Upper lobe of right lung (tissue), 1 donor: Measurements from ENCODE around the gene TMEM163. TPM values are rescaled to one million over a fixed set of nuclear protein-coding genes. Genes with fewer than 3 reads are reported as not detected.

Experiments used
- ATAC-seq: fragments of 200-7000 bp; cut with Tn5 transposase; one replicate; pipeline ENCODE4 v1.9.1; 2020; ENCODE audit warnings: mild to moderate bottlenecking, moderate library complexity
- DNase-seq: peaks from one replicate; pipeline ENCODE4 v3.0.0-alpha.2; 2020
- H3K27ac ChIP-seq: fragments of 200-600 bp; one replicate; pipeline ENCODE4 v1.8.0; 2022
- H3K27me3 ChIP-seq: fragments of 200-600 bp; one replicate; pipeline ENCODE4 v1.8.0; 2022; ENCODE audit warnings: mild to moderate bottlenecking
- H3K36me3 ChIP-seq: fragments of 200-600 bp; one replicate; pipeline ENCODE4 v1.8.0; 2022
- H3K4me1 ChIP-seq: fragments of 200-600 bp; one replicate; pipeline ENCODE4 v1.8.0; 2022
- H3K4me3 ChIP-seq: fragments of 200-600 bp; one replicate; pipeline ENCODE4 v1.8.0; 2022; ENCODE audit warnings: mild to moderate bottlenecking
- H3K9me3 ChIP-seq: fragments of 200-600 bp; one replicate; pipeline ENCODE4 v1.8.0; 2022
- intact Hi-C: fragments of 100-400 bp; cut with DNase I; formaldehyde crosslinking; loops from one replicate; pipeline ENCODE4 v1.11.0; 2022
- total RNA-seq: library from RNA; stranded (reverse); fragmentation: NEBNext Ultra II Directional; extraction: Animal tissue kit (Norgen Biotek cat#: 25700); gene quantifications from one replicate; pipeline ENCODE4 v1.2.1, GENCODE V29; 2021
- TF ChIP-seq, protein P1 (sequence below): fragments of 200-600 bp; IDR thresholded peaks from one replicate; pipeline ENCODE4 v1.8.0; 2022; ENCODE audit warnings: antibody characterized with exemption
- donor health status: DM: no; HTN: yes; CAD: no; lungs with severe emphysema.

TMEM163 gene
- total RNA-seq, 1 donor from 2014 or later, result 34.6 TPM

GRCh38 chr2:134449751-134450513 lies 268.9 kb downstream of the TMEM163 start:
- H3K27ac ChIP-seq, result no peak overlapping the region
- no peaks in the 10 kb centered on the region for H3K9me3 ChIP-seq
- H3K36me3 ChIP-seq, result no peaks in the 10 kb centered on the region
- no peak overlapping the region for H3K4me3 ChIP-seq
- TF ChIP-seq, protein P1, sequence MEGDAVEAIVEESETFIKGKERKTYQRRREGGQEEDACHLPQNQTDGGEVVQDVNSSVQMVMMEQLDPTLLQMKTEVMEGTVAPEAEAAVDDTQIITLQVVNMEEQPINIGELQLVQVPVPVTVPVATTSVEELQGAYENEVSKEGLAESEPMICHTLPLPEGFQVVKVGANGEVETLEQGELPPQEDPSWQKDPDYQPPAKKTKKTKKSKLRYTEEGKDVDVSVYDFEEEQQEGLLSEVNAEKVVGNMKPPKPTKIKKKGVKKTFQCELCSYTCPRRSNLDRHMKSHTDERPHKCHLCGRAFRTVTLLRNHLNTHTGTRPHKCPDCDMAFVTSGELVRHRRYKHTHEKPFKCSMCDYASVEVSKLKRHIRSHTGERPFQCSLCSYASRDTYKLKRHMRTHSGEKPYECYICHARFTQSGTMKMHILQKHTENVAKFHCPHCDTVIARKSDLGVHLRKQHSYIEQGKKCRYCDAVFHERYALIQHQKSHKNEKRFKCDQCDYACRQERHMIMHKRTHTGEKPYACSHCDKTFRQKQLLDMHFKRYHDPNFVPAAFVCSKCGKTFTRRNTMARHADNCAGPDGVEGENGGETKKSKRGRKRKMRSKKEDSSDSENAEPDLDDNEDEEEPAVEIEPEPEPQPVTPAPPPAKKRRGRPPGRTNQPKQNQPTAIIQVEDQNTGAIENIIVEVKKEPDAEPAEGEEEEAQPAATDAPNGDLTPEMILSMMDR, result no peak
- no peak for ATAC-seq
- intact Hi-C loops, result no loop called here
- H3K4me1 ChIP-seq, result no peaks in the 10 kb centered on the region
- no peaks in the 10 kb centered on the region for H3K27me3 ChIP-seq
- DNase-seq, result no peak

DNA sequence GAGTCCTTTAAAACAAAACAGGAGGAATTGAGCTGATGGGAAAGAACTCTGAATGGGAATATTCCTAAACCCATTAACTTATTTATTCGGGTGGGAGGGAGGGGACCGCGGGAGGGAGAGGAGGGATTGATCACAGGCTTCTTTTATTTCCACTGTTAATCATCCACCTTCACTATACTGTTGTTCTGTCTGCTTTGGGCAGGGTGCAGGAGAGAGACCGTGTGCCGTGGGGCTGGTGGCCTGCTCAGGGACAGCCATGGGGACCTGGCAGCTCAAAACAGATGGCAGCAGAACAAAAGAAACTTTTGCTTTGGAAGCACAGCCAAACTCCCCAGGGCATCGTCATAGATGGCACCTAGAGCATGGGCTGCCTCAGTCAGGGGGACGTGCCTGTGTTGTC lies 269.6 kb downstream of the TMEM163 start:
- DNase-seq, result no peak
- intact Hi-C loops, result no loop called here
- TF ChIP-seq, protein P1, result no peak

DNA sequence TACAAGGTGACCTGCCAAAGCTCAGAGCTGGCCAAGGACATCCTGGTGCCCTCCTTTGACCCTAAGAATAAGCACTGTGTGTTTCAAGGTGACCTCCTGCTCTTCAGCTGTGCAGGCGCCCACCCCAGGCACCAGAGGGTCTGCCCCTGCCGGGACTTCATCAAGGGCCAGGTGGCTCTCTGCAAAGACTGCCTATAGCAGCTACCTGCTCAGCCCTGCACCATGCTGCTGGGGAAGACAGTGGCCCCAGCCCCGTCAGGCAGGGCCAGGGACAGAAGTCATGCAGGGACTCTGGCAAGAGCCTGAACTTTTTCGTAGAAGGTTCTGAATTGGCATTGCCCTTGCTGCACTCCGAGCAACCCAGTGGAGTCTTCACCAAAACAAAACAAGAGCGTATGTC lies 270.1 kb downstream of the TMEM163 start:
- H3K4me1 ChIP-seq, result no peaks in the 10 kb centered on the region
- H3K36me3 ChIP-seq, result peaks cover 3% of the 10 kb centered on the region
- DNase-seq (no peak), ATAC-seq (no peak)
- intact Hi-C loops, result no loop called here
- H3K4me3 ChIP-seq, result no peak overlapping the region
- TF ChIP-seq, protein P1, result no peak
- H3K27me3 ChIP-seq, result no peaks in the 10 kb centered on the region
- no peak overlapping the region for H3K27ac ChIP-seq
- H3K9me3 ChIP-seq, result no peaks in the 10 kb centered on the region

More for the DNA sequence above, 269.6 kb downstream of the TMEM163 start:
- Histone ChIP-seq H3K4me3 (no peak overlapping the region), H3K27me3 (no peaks in the 10 kb centered on the region), H3K27ac (no peak overlapping the region), H3K9me3 (no peaks in the 10 kb centered on the region), H3K36me3 (peaks cover 3% of the 10 kb centered on the region), H3K4me1 (no peaks in the 10 kb centered on the region)
- ATAC-seq, result no peak

DNA sequence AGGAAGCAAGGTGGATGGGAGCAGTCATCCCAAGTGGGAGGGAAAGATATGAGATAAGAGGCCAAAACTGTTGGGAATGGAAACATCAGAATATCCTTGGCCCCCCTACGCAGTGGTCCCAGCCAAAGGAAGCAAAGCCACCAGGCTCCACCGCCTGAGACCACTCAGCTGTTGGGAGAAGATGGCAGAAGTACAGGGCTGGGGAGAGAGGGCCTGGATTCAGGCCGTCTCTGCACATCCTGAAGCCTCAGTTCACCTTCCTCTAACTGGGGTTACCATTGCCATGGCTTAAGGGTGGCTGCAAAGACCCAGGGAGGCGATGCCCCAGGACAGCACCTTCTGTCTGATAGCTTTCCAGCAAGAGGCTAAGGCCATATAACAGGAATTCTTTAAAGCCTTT lies 271.1 kb downstream of the TMEM163 start:
- H3K4me1 ChIP-seq, result no peaks in the 10 kb centered on the region
- TF ChIP-seq, protein P1, result no peak
- H3K9me3 ChIP-seq, result no peaks in the 10 kb centered on the region
- H3K27ac ChIP-seq, result no peak overlapping the region
- DNase-seq (no peak), ATAC-seq (no peak)
- H3K36me3 ChIP-seq, result peaks cover 6% of the 10 kb centered on the region
- intact Hi-C loops, result no loop called here
- no peak overlapping the region for H3K4me3 ChIP-seq
- no peaks in the 10 kb centered on the region for H3K27me3 ChIP-seq

GRCh38 chr2:134446383-134447017 lies 272.3 kb downstream of the TMEM163 start:
- Histone ChIP-seq H3K36me3 (peaks cover 16% of the 10 kb centered on the region), H3K27me3 (no peaks in the 10 kb centered on the region), H3K4me1 (no peaks in the 10 kb centered on the region), H3K4me3 (no peak overlapping the region), H3K27ac (no peak overlapping the region), H3K9me3 (no peaks in the 10 kb centered on the region)
- DNase-seq (no peak), ATAC-seq (no peak)
- intact Hi-C loops, result no loop called here
- TF ChIP-seq, protein P1, result no peak
